H1 (cell line): ENCODE measurements around the gene SPAG16. TPM values are rescaled to one million over a fixed set of nuclear protein-coding genes. Genes with fewer than 3 reads are reported as not detected.

ENCODE experiments used
- POU5F1 ChIP-seq: IDR thresholded peaks from 2 replicates; pipeline ENCODE4 v1.6.1; 2011; ENCODE audit warnings: low read depth, mild to moderate bottlenecking, low read length, moderate library complexity
- RAD21 ChIP-seq, 2 experiments: IDR thresholded peaks in 1 of 2; conservative IDR thresholded peaks in 1 of 2; 2 replicates each; pipeline ENCODE4 v1.6.1; 2011; ENCODE audit warnings: low read depth in 2 of 2, low read length in 2 of 2, improper control_type of control experiment in 1 of 2, inconsistent platforms in 1 of 2, mild to moderate bottlenecking in 1 of 2, moderate library complexity in 1 of 2
- SP2 ChIP-seq: IDR thresholded peaks from 2 replicates; pipeline ENCODE4 v1.6.1; 2012; ENCODE audit warnings: mild to moderate bottlenecking, low read length, inconsistent platforms
- SP4 ChIP-seq: IDR thresholded peaks from 2 replicates; pipeline ENCODE4 v1.6.1; 2012; ENCODE audit warnings: low read length, inconsistent platforms
- ZNF274 ChIP-seq: IDR thresholded peaks from 2 replicates; pipeline ENCODE4 v1.7.0; 2012; ENCODE audit warnings: low read length, borderline replicate concordance; ENCODE audit errors: extremely low read depth
- polyA plus RNA-seq, 7 experiments: library from polyadenylated mRNA; depleted of rRNA in 3 of 7; stranded (reverse) in 5 of 7; unstranded in 2 of 7; fragments of >200 nt in 5 of 7; fragments of 200-250 nt in 2 of 7; gene quantifications; 1 replicate in 5 of 7; 2 replicates in 1 of 7; 4 replicates in 1 of 7; pipeline versions ENCODE4 v1.2.1 to v1.2.3, GENCODE V29; 2011 to 2013; ENCODE audit warnings: missing spikeins in 2 of 7, mixed read lengths in 2 of 7
- total RNA-seq: library from RNA; stranded (reverse); fragmentation: NEBNext Ultra II Directional; extraction: Animal tissue kit (Norgen Biotek cat#: 25700); gene quantifications from 2 replicates; pipeline ENCODE4 v1.2.1, GENCODE V29; 2021

The SPAG16 gene
- total and polyA plus RNA-seq, 2 of the 8 experiments (the other 6 are each of a cell fraction or from before 2014, with no cell fraction given) = 6.0 to 14.9 TPM

DNA sequence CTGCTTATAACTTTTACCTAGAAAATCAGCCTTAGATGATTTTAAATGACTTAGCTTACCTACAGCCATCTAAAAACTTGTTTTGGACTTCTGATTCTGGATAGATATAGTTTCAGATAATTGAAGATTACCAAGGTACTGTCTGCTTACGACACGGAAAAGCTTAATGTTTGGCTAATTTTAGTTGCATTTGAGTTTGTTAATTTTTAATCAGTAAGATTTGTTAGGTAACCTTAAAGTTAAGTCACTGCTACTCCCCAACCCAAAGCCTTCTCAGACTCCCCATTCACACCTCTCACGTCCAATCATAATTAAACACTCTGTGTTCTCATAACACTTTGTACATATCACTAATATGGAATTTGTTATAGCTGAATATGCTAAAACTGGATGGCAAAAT is 936.0 kb downstream of the SPAG16 start (continued):
- TF ChIP-seq ZNF274 = no peak
- no peak for TF ChIP-seq RAD21 (IDR thresholded peaks at IDR 0.05 in 1 of 2, conservative IDR thresholded peaks at IDR 0.05 in 1 of 2; ENCODE audit: low read depth in 2 of 2, low read length in 2 of 2)
- no peak for TF ChIP-seq POU5F1
- no peak for TF ChIP-seq SP4
- no peak for TF ChIP-seq SP2
